ENCODE data around the gene EPHA6.

The EPHA6 gene

DNA sequence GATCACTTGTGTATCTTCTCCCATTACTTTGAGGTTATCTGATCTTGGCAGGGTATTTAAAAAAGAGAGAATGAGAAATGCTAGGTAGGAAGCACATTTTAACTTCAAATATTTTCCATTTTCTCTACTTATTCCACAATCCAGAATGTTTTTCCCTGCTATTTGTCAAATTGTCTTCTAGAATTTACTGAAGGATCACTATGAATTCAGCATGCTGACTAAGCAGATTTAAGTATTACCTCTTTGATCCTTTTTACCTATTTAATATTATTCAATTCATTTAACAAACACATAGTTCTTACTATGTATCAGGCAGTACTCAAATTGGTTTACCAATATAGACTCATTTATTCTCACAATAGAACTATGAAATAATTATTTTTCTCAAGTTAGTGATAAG lies 486.7 kb downstream of the EPHA6 start:
- H3F3A ChIP-seq (ENCODE audit: insufficient read depth, low read length) = no peaks in the 10 kb centered on the region

GRCh38 chr3:97306226-97306625 lies 491.8 kb downstream of the EPHA6 start:
- no peak overlapping the region for H3K9ac ChIP-seq (ENCODE audit: low read length)
- H3K4me3 ChIP-seq (ENCODE audit: low read depth, low read length, poor library complexity, severe bottlenecking) = no peak overlapping the region
- no peak overlapping the region for H3K4me2 ChIP-seq (ENCODE audit: low read length)
- no peaks in the 10 kb centered on the region for H3K9me2 ChIP-seq (ENCODE audit: low read depth, low read length)
- H2AFZ ChIP-seq (ENCODE audit: low read length) = no peak overlapping the region
- H4K20me1 ChIP-seq (ENCODE audit: insufficient read depth, low read length) = no peaks in the 10 kb centered on the region
- no peak for TF ChIP-seq EZH2 (IDR thresholded peaks at IDR 0.05; ENCODE audit: borderline replicate concordance, low read length)
- TF ChIP-seq, protein P1, sequence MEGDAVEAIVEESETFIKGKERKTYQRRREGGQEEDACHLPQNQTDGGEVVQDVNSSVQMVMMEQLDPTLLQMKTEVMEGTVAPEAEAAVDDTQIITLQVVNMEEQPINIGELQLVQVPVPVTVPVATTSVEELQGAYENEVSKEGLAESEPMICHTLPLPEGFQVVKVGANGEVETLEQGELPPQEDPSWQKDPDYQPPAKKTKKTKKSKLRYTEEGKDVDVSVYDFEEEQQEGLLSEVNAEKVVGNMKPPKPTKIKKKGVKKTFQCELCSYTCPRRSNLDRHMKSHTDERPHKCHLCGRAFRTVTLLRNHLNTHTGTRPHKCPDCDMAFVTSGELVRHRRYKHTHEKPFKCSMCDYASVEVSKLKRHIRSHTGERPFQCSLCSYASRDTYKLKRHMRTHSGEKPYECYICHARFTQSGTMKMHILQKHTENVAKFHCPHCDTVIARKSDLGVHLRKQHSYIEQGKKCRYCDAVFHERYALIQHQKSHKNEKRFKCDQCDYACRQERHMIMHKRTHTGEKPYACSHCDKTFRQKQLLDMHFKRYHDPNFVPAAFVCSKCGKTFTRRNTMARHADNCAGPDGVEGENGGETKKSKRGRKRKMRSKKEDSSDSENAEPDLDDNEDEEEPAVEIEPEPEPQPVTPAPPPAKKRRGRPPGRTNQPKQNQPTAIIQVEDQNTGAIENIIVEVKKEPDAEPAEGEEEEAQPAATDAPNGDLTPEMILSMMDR (IDR thresholded peaks at IDR 0.05; ENCODE audit: low read length) = no peak
- H3K79me2 ChIP-seq (ENCODE audit: insufficient read depth, low read length) = no peaks in the 10 kb centered on the region
- no peaks in the 10 kb centered on the region for H3K36me3 ChIP-seq (ENCODE audit: insufficient read depth, low read length)
- H3F3A ChIP-seq (ENCODE audit: insufficient read depth, low read length) = no peaks in the 10 kb centered on the region
- H3K27me3 ChIP-seq (ENCODE audit: insufficient read depth, low read length) = no peaks in the 10 kb centered on the region
- no peaks in the 10 kb centered on the region for H3K9me3 ChIP-seq (ENCODE audit: low read length)
- no peaks in the 10 kb centered on the region for H3K4me1 ChIP-seq (ENCODE audit: insufficient read depth, low read length, severe bottlenecking)
- H3K27ac ChIP-seq (ENCODE audit: low read depth, low read length, poor library complexity, severe bottlenecking) = no peak overlapping the region

More for the DNA sequence above, 486.7 kb downstream of the EPHA6 start:
- no peaks in the 10 kb centered on the region for H3K27me3 ChIP-seq (ENCODE audit: insufficient read depth, low read length)
- H3K36me3 ChIP-seq (ENCODE audit: insufficient read depth, low read length) = no peaks in the 10 kb centered on the region
- no peak overlapping the region for H3K9ac ChIP-seq (ENCODE audit: low read length)
- no peaks in the 10 kb centered on the region for H3K79me2 ChIP-seq (ENCODE audit: insufficient read depth, low read length)
- TF ChIP-seq EZH2 (IDR thresholded peaks at IDR 0.05; ENCODE audit: borderline replicate concordance, low read length) = no peak
- TF ChIP-seq, protein P1 (IDR thresholded peaks at IDR 0.05; ENCODE audit: low read length) = no peak
- no peak overlapping the region for H3K27ac ChIP-seq (ENCODE audit: low read depth, low read length, poor library complexity, severe bottlenecking)
- H4K20me1 ChIP-seq (ENCODE audit: insufficient read depth, low read length) = no peaks in the 10 kb centered on the region
- H3K4me2 ChIP-seq (ENCODE audit: low read length) = no peak overlapping the region
- H3K4me1 ChIP-seq (ENCODE audit: insufficient read depth, low read length, severe bottlenecking) = no peaks in the 10 kb centered on the region
- H3K9me2 ChIP-seq (ENCODE audit: low read depth, low read length) = no peaks in the 10 kb centered on the region
- no peaks in the 10 kb centered on the region for H3K9me3 ChIP-seq (ENCODE audit: low read length)
- H3K4me3 ChIP-seq (ENCODE audit: low read depth, low read length, poor library complexity, severe bottlenecking) = no peak overlapping the region
- H2AFZ ChIP-seq (ENCODE audit: low read length) = no peak overlapping the region

DNA sequence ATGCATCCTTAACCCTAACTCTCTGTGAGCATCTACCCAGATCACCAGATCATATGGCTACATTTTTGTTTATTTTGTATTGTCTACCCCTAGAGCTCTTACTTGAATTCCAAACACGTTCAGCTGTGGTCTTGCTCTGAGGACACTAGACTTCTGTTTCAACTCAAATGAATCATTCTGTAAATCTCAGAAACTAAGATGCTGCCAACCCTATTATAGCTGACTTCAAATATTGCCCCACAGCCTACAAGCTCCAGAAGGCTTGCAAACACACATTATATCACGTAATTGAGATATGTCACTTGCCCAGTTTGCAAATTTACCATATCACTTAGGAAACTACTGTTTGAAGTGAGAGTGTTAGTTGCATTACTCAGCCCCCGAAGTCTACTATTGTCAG lies 524.0 kb downstream of the EPHA6 start:
- TF ChIP-seq EZH2 (IDR thresholded peaks at IDR 0.05; ENCODE audit: borderline replicate concordance, low read length) = no peak
- TF ChIP-seq, protein P1 (IDR thresholded peaks at IDR 0.05; ENCODE audit: low read length) = no peak

More for the DNA sequence above, 524.0 kb downstream of the EPHA6 start:
- Histone ChIP-seq H2AFZ (ENCODE audit: low read length) (no peak overlapping the region), H3K9me3 (ENCODE audit: low read length) (no peaks in the 10 kb centered on the region), H3K4me3 (ENCODE audit: low read depth, low read length, poor library complexity, severe bottlenecking) (no peak overlapping the region), H3K9ac (ENCODE audit: low read length) (no peak overlapping the region), H3K36me3 (ENCODE audit: insufficient read depth, low read length) (no peaks in the 10 kb centered on the region), H3F3A (ENCODE audit: insufficient read depth, low read length) (no peaks in the 10 kb centered on the region), H3K27ac (ENCODE audit: low read depth, low read length, poor library complexity, severe bottlenecking) (no peak overlapping the region), H3K9me2 (ENCODE audit: low read depth, low read length) (no peaks in the 10 kb centered on the region), H3K79me2 (ENCODE audit: insufficient read depth, low read length) (no peaks in the 10 kb centered on the region), H3K27me3 (ENCODE audit: insufficient read depth, low read length) (no peaks in the 10 kb centered on the region), H4K20me1 (ENCODE audit: insufficient read depth, low read length) (no peaks in the 10 kb centered on the region), H3K4me2 (ENCODE audit: low read length) (no peak overlapping the region), H3K4me1 (ENCODE audit: insufficient read depth, low read length, severe bottlenecking) (no peaks in the 10 kb centered on the region)

Data from OCI-LY1 (cell line).